Astrocyte (in vitro differentiated cells and primary cell): ENCODE data around the gene EIF2B5. TPM values are rescaled to one million over a fixed set of nuclear protein-coding genes. Genes with fewer than 3 reads are reported as not detected.
"Not testable (repeated sequence)": the region's sequence is repeated elsewhere in the genome, so short reads cannot be mapped to it uniquely, and the experiment has no call there.

Source experiments
- DNase-seq: peaks from one replicate; pipeline ENCODE4 v3.0.0-alpha.2; 2010; ENCODE audit warnings: low read depth
- FAIRE-seq: peaks from 2 replicates; lab custom pipeline; 2011; peaks lifted over from hg19 to GRCh38; lab: Jason Lieb, UNC
- H2AFZ ChIP-seq: 2 replicates; pipeline ENCODE4 v1.6.0; 2012; ENCODE audit warnings: low read depth, low read length, inconsistent platforms
- H3K27ac ChIP-seq: 2 replicates; pipeline ENCODE4 v1.5.1; 2011; ENCODE audit warnings: low read depth, low read length, inconsistent platforms
- H3K27me3 ChIP-seq: 2 replicates; pipeline ENCODE4 v1.6.0; 2011; ENCODE audit warnings: low read length, inconsistent platforms; ENCODE audit not compliant: insufficient read depth
- H3K36me3 ChIP-seq: 2 replicates; pipeline ENCODE4 v1.5.1; 2011; ENCODE audit warnings: low read length, inconsistent platforms; ENCODE audit not compliant: insufficient read depth
- H3K4me1 ChIP-seq: 2 replicates; pipeline ENCODE4 v1.5.1; 2011; ENCODE audit warnings: low read length, inconsistent platforms; ENCODE audit not compliant: insufficient read depth
- H3K4me2 ChIP-seq: 2 replicates; pipeline ENCODE4 v1.6.0; 2012; ENCODE audit warnings: low read length, inconsistent platforms
- H3K4me3 ChIP-seq: 2 replicates; pipeline ENCODE4 v1.5.1; 2011; ENCODE audit warnings: low read depth, mild to moderate bottlenecking, low read length, inconsistent platforms; ENCODE audit not compliant: insufficient read depth
- H3K79me2 ChIP-seq: 2 replicates; pipeline ENCODE4 v1.6.0; 2012; ENCODE audit warnings: mild to moderate bottlenecking, low read length, inconsistent platforms; ENCODE audit not compliant: insufficient read depth
- H3K9ac ChIP-seq: 2 replicates; pipeline ENCODE4 v1.6.0; 2012; ENCODE audit warnings: mild to moderate bottlenecking, low read length, inconsistent platforms
- H3K9me3 ChIP-seq: 2 replicates; pipeline ENCODE4 v1.5.1; 2012; ENCODE audit warnings: low read depth, mild to moderate bottlenecking, low read length, inconsistent platforms; ENCODE audit not compliant: insufficient read depth
- H4K20me1 ChIP-seq: 2 replicates; pipeline ENCODE4 v1.6.0; 2012; ENCODE audit warnings: low read length, inconsistent platforms; ENCODE audit not compliant: insufficient read depth
- H3K27ac Mint-ChIP-seq: one replicate; pipeline ENCODE4 v1.8.0; 2021; ENCODE audit warnings: mild to moderate bottlenecking, mixed read lengths; ENCODE audit not compliant: unreplicated experiment
- H3K27me3 Mint-ChIP-seq: one replicate; pipeline ENCODE4 v1.8.0; 2021; ENCODE audit warnings: low read depth, mixed read lengths; ENCODE audit not compliant: unreplicated experiment
- H3K36me3 Mint-ChIP-seq: one replicate; pipeline ENCODE4 v1.8.0; 2021; ENCODE audit warnings: low read depth, mixed read lengths; ENCODE audit not compliant: unreplicated experiment
- H3K4me1 Mint-ChIP-seq: one replicate; pipeline ENCODE4 v1.8.0; 2021; ENCODE audit warnings: low read depth, mixed read lengths; ENCODE audit not compliant: unreplicated experiment
- H3K4me3 Mint-ChIP-seq: one replicate; pipeline ENCODE4 v1.8.0; 2021; ENCODE audit warnings: mild to moderate bottlenecking, moderate library complexity, mixed read lengths; ENCODE audit not compliant: unreplicated experiment
- H3K9me3 Mint-ChIP-seq: one replicate; pipeline ENCODE4 v1.8.0; 2021; ENCODE audit warnings: mild to moderate bottlenecking, mixed read lengths; ENCODE audit not compliant: unreplicated experiment
- EZH2 ChIP-seq: IDR thresholded peaks from 2 replicates; pipeline ENCODE4 v1.6.1; 2012; ENCODE audit warnings: mild to moderate bottlenecking, low read length, inconsistent platforms; ENCODE audit not compliant: insufficient read depth
- total RNA-seq: library from RNA; stranded (reverse); gene quantifications from 2 replicates; pipeline ENCODE4 v1.2.1, GENCODE V29; 2021
- TF ChIP-seq, protein P1 (sequence below): IDR thresholded peaks from 2 replicates; pipeline ENCODE4 v1.5.1; 2011; ENCODE audit warnings: low read depth, mild to moderate bottlenecking, inconsistent platforms, low read length, moderate library complexity; ENCODE audit not compliant: insufficient read depth

EIF2B5 gene
- total RNA-seq, 1 donor from 2014 or later: 22.6 TPM

DNA sequence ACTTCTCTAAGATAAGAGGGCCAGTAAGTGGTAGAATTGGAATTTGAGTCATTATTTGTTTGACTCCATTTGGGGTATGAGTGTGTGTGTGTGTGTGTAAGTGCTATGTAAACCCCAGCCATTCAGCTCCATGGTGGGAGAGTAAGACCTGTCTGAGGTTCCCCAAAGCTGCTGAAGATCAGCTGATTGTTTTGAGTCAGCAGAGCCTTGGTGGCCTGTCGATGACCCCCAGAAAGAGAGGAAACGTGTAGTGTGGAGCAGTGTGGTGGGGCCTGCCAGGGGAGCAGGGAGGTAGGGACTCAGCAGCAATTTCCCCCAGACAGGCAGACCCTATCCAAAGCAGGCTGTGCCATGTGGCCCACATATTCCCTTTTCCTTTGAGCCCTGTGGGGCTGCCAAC is 25.3 kb downstream of the EIF2B5 start:
- Histone ChIP-seq H3K27ac (peak overlapping the region; percentile 77), H3K36me3 (peaks cover 21% of the 10 kb centered on the region), H3K9me3 (no peaks in the 10 kb centered on the region), H4K20me1 (peaks cover 93% of the 10 kb centered on the region), H3K4me2 (peak overlapping the region; percentile 68), H3K79me2 (peaks cover 97% of the 10 kb centered on the region), H2AFZ (no peak overlapping the region), H3K27me3 (no peaks in the 10 kb centered on the region), H3K4me3 (no peak overlapping the region), H3K9ac (peak overlapping the region; percentile 71), H3K4me1 (peaks cover 27% of the 10 kb centered on the region)
- H3K27ac Mint-ChIP-seq: no peak overlapping the region
- peaks cover 10% of the 10 kb centered on the region for H3K36me3 Mint-ChIP-seq
- DNase-seq: peak; percentile 89
- no peaks in the 10 kb centered on the region for H3K9me3 Mint-ChIP-seq
- no peak for TF ChIP-seq EZH2
- TF ChIP-seq, protein P1, sequence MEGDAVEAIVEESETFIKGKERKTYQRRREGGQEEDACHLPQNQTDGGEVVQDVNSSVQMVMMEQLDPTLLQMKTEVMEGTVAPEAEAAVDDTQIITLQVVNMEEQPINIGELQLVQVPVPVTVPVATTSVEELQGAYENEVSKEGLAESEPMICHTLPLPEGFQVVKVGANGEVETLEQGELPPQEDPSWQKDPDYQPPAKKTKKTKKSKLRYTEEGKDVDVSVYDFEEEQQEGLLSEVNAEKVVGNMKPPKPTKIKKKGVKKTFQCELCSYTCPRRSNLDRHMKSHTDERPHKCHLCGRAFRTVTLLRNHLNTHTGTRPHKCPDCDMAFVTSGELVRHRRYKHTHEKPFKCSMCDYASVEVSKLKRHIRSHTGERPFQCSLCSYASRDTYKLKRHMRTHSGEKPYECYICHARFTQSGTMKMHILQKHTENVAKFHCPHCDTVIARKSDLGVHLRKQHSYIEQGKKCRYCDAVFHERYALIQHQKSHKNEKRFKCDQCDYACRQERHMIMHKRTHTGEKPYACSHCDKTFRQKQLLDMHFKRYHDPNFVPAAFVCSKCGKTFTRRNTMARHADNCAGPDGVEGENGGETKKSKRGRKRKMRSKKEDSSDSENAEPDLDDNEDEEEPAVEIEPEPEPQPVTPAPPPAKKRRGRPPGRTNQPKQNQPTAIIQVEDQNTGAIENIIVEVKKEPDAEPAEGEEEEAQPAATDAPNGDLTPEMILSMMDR: no peak
- H3K27me3 Mint-ChIP-seq: no peaks in the 10 kb centered on the region
- peaks cover 23% of the 10 kb centered on the region for H3K4me1 Mint-ChIP-seq
- no peak overlapping the region for H3K4me3 Mint-ChIP-seq
- FAIRE-seq: no peak

GRCh38 chr3:184162571-184163070 is 27.5 kb downstream of the EIF2B5 start:
- peaks cover 22% of the 10 kb centered on the region for H3K4me1 Mint-ChIP-seq
- FAIRE-seq (peak; percentile 50), DNase-seq (peak; percentile 47)
- H3K9ac ChIP-seq, H3K9me3 Mint-ChIP-seq, H3K9me3 ChIP-seq, H2AFZ ChIP-seq, H3K27ac Mint-ChIP-seq, H3K27me3 ChIP-seq, H3K27ac ChIP-seq, H3K4me3 ChIP-seq, H3K27me3 Mint-ChIP-seq, H3K4me2 ChIP-seq: not testable (repeated sequence)
- peaks cover 25% of the 10 kb centered on the region for H3K36me3 Mint-ChIP-seq
- Histone ChIP-seq H3K79me2 (peaks cover 89% of the 10 kb centered on the region), H3K36me3 (peaks cover 39% of the 10 kb centered on the region), H3K4me1 (peaks cover 17% of the 10 kb centered on the region), H4K20me1 (peaks cover 90% of the 10 kb centered on the region)
- peak overlapping the region; percentile 57 for H3K4me3 Mint-ChIP-seq

- Histone ChIP-seq H3K9me3 (no peaks in the 10 kb centered on the region), H3K36me3 (peaks cover 35% of the 10 kb centered on the region), H3K4me1 (peaks cover 35% of the 10 kb centered on the region), H3K79me2 (peaks cover 70% of the 10 kb centered on the region), H3K4me3 (no peak overlapping the region), H4K20me1 (peaks cover 86% of the 10 kb centered on the region), H3K9ac (no peak overlapping the region), H3K4me2 (no peak overlapping the region), H2AFZ (no peak overlapping the region), H3K27me3 (no peaks in the 10 kb centered on the region), H3K27ac (no peak overlapping the region)
- peak overlapping the region; percentile 62 for H3K27ac Mint-ChIP-seq
- peaks cover 37% of the 10 kb centered on the region for H3K36me3 Mint-ChIP-seq
- DNase-seq (no peak), FAIRE-seq (no peak)
- H3K9me3 Mint-ChIP-seq: no peaks in the 10 kb centered on the region
- TF ChIP-seq, protein P1: no peak
- TF ChIP-seq EZH2: no peak
- H3K4me3 Mint-ChIP-seq: no peak overlapping the region
- no peaks in the 10 kb centered on the region for H3K27me3 Mint-ChIP-seq
- peaks cover 24% of the 10 kb centered on the region for H3K4me1 Mint-ChIP-seq
These were observed 29.6 kb downstream of the EIF2B5 start for GRCh38 chr3:184164648-184165330.
